Measurements from ENCODE around the gene NALF2.

The NALF2 gene

DNA sequence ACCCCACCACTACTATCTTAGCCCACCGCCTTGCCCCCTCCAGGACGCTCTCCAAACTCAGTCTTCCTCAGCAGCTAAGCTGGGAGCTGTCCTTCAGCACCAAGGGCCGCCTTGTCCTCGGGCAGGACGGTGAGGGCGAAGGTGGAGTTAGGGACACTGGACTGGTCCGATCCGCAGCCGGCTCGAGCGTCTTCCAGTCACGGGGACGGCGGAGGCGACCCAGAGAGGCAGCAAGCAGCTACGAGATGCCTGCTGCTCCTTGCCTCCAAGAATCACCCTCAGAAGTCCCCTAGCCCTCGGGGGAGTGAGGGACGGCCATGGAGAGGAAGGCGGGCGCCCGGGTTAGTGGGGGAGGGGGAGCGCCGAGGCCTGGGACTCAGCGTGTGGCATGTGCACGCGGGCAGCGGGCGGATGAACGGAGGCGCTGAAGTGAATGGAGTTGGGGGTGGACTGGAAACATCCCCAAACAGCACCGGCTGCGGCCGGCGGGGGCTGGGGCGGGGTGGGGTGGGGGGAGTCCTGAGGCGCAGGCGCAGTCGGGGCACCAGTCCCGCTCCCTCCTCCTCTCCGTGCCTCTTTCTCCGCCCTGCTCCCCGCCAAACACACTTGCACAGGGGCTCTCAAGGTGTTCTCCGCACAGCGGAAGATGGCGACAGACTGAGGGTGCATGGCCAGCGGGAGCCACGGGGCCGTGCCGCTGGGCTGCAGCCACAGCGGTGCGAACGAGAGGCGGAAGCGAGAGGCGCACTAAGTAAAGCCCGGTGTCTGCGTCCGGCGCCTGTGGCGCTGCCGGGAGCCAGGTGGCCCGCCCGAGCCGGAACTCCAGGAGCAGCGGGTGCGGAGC lies at the start of gene NALF2:
Gene NALF2 (plus strand): TSS at position 545 of the 844 bp plus-strand sequence. CDS start 957 bp downstream, outside the sequence.
- DNase-seq (ENCODE audit: extremely low spot score, insufficient read length, low read depth) (no peak), FAIRE-seq (no peak)

DNA sequence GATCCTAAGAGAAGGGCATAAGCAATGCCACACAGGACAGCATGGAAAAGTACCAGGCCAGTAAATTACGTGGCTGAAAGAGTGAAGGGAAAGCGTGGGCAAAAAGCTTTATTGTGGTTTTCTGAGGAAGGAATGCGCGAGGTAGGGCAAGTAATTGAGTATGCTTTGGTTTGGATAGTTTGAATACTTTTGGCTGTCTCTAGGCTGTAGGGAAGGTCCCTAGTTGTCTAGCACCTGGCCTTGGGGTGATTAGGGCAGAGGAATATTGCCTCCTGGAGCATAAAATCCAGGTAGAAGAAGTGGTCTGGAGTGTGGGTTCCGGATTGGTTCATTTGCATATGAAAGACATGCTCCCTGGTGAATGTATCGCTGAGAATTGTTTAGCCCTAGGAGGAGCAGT lies 46.4 kb upstream of the NALF2 start:
- no peak for DNase-seq (ENCODE audit: extremely low spot score, insufficient read length, low read depth)
- no peak for FAIRE-seq

DNA sequence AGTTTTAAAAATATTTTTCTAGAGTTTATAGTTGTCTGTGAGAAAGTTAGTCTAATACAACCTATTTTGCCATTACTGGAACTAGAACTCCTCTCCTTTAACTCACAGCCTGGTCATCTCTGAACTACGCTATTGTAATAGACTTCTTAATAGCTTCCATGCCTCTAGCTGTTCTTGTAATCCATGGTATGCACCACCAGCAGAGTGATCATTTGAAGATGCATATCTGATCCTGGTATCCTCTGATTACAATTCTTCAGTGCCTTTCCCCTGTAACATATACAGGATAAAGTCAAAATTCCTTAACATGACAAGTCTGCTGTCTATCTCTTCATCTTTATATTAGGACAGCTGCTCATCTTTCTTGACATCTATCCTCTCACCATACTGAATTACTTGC lies 37.6 kb upstream of the NALF2 start:
- FAIRE-seq (no peak), DNase-seq (ENCODE audit: extremely low spot score, insufficient read length, low read depth) (no peak)

DNA sequence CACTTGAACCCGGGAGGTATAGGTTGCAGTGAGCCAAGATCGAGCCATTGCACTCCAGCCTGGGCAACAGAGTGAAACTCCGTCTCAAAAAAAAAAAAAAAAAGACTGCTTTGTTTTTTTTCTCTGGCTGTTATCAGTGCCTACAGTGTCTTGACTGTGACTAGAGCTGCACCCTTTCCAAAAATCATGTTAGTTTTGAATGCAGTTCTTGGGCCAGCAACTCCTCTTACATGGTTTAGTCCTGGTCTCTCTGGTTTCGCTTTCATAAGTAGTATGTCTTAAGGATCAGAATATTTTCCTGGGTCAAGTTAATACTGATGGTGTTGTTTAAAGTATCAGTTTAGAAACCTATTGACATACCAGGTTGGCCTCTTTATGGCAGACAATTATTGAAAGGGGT lies 34.2 kb upstream of the NALF2 start:
- FAIRE-seq (no peak), DNase-seq (ENCODE audit: extremely low spot score, insufficient read length, low read depth) (no peak)

GRCh38 chrX:69489625-69490024 lies 14.5 kb upstream of the NALF2 start:
- DNase-seq (ENCODE audit: extremely low spot score, insufficient read length, low read depth), result no peak
- no peak for FAIRE-seq

GRCh38 chrX:69493193-69493592 lies 10.9 kb upstream of the NALF2 start:
- DNase-seq (ENCODE audit: extremely low spot score, insufficient read length, low read depth), result no peak

DNA sequence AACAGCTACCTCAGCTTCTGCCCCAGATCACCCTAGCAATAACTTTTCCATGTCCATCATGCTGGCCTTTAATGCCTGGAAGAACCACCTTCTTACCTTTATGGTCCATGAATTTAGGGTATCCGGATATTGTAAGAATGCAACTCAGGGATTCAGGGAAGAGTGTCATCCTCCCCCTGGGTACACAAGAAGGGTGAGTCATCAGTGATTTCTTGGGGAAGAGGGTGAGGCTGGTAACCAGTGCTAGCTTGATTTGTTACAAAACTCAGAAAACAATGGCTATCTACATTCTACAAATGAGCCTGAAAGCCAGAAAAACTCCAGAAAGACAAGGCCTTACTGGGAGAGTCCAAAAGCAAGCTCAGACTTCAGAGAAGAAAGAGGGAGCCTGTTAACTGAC lies 10.4 kb upstream of the NALF2 start:
- no peak for FAIRE-seq

More at GRCh38 chrX:69493193-69493592, 10.9 kb upstream of the NALF2 start:
- FAIRE-seq, result peak; percentile 69

DNA sequence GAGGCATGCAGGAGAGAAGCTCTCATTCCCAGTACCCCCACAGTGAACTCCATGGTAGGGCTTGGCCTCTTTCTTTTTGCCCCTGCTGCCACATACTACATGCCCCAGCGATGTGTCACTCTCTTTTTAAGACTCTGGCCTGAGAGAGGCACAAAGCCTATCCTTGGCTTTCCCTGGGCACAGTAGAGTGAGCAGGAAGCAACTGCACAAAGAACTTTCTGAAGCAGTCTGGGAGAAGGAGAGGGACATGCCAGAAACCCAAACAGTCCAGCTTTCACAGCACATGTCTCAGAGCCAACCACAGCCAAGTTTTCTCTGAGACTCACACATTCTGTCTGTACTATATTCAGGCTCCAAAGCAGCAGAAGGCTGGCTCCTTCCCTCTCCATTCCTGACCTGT lies 7.9 kb upstream of the NALF2 start:
- DNase-seq (ENCODE audit: extremely low spot score, insufficient read length, low read depth) (no peak), FAIRE-seq (no peak)

More for the DNA sequence above, 10.4 kb upstream of the NALF2 start:
- no peak for DNase-seq (ENCODE audit: extremely low spot score, insufficient read length, low read depth)

- FAIRE-seq, result no peak
- no peak for DNase-seq (ENCODE audit: extremely low spot score, insufficient read length, low read depth)
Observed at GRCh38 chrX:69501429-69501828, 2.7 kb upstream of the NALF2 start.

DNA sequence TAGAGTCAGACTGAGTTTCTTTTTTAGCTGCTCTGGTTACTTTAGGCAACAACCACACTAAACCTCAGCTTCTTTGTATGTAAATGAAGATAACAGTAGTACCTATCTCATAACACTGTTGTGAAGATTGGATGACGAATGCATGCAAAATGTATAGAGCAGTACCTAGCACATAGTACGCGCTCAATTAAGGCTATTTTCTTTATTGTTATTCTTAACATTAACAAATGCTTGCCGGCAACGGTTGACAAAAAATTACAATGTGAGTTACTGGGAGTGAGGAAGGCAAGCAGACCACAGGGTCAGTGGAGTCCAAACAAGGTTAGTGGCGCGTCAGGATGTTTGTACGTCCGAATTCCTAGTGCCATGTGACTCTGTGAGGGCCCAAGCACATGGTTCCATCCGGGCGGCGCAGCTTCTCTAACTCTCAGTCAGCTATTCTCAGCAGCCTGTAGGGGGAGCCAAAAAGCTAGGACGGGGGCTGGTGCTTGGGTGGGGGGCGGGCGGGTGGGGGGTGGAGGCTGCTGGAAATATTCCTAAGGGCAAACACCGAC lies 821 bp upstream of the NALF2 start:
- DNase-seq (ENCODE audit: extremely low spot score, insufficient read length, low read depth) (no peak), FAIRE-seq (no peak)

- FAIRE-seq, result no peak
- DNase-seq (ENCODE audit: extremely low spot score, insufficient read length, low read depth), result no peak
Observed at GRCh38 chrX:69504626-69505612, 793 bp downstream of the NALF2 start.

GRCh38 chrX:69505772-69506616 lies 1.9 kb downstream of the NALF2 start:
- FAIRE-seq (no peak), DNase-seq (ENCODE audit: extremely low spot score, insufficient read length, low read depth) (no peak)

DNA sequence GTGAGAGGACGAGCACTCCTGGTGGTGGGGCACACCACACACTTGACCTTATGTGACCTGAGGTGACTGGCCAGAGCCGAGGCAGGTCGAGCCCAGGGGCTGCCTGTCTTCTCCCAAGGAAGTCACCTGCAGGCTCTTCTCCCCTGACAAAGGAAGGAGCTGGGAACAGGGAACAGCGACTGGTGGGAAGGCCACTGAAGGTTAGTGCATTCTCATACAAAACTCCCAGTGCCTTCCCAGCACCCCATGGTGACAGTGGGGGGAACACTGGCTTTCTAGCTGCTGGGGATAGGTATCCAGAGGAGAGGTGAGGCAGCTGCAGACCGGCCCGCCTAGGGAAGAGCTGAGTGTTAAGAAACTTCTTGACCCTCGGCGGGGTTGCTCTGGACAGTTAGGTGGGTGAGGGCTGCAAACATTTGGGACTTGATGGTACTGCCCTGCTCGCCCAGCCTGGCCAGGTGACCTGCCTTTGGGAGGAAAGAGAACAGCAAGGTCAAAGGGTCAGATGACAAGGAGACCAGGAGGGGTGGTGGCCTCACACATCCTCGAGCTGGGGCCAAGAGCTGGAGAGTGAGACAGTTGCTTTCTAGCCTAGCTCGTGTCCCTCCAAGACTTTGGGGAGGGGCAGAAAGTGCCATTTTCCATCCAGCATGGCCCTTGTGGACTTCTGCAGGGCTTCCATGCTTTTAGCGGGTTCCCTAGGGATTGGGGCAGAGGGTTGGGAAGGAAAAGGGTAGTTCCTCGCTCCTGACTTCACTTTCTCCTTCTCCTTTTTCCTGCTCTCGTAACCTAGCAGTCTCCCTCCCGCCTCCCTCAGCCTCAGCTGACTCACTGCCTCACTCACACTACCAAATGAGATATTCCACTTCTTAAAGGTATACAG lies 2.7 kb downstream of the NALF2 start:
- no peak for DNase-seq (ENCODE audit: extremely low spot score, insufficient read length, low read depth)
- FAIRE-seq, result no peak

- no peak for DNase-seq (ENCODE audit: extremely low spot score, insufficient read length, low read depth)
- no peak for FAIRE-seq
Observed at GRCh38 chrX:69507500-69507789, 3.3 kb downstream of the NALF2 start.

GRCh38 chrX:69508610-69509009 lies 4.5 kb downstream of the NALF2 start:
- no peak for FAIRE-seq

DNA sequence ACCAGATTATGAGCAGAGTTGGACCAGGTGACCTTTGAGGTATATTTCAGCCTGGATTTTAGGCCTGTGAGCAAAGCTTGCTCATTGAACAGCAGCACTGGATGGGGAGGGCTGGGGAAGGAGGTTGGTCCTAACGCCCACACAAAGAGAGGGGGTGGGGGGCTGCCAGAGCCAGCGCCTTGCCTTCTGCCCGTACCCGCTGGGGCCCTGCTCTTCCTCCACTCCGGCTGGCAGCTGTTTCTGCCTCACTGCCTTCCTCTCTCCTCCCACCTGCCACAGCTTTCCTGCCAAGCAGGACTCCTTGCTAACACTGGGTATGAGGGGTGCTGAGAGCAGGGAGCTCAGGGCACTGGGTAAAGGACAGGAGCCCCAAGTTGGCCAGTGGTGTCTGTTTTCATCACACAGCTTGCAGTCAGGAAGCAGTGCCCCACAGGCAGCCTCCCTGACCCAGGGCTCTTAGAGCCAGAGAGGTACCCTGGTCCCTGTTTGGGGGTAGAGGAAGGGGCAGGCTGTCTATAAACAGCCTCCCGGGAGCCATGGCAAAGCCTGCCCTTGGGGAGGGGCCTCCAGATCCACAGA lies 6.1 kb downstream of the NALF2 start:
- FAIRE-seq (no peak), DNase-seq (ENCODE audit: extremely low spot score, insufficient read length, low read depth) (no peak)

More at GRCh38 chrX:69508610-69509009, 4.5 kb downstream of the NALF2 start:
- no peak for DNase-seq (ENCODE audit: extremely low spot score, insufficient read length, low read depth)

- DNase-seq (ENCODE audit: extremely low spot score, insufficient read length, low read depth), result no peak
- no peak for FAIRE-seq
Observed at GRCh38 chrX:69510914-69511513, 6.9 kb downstream of the NALF2 start.

DNA sequence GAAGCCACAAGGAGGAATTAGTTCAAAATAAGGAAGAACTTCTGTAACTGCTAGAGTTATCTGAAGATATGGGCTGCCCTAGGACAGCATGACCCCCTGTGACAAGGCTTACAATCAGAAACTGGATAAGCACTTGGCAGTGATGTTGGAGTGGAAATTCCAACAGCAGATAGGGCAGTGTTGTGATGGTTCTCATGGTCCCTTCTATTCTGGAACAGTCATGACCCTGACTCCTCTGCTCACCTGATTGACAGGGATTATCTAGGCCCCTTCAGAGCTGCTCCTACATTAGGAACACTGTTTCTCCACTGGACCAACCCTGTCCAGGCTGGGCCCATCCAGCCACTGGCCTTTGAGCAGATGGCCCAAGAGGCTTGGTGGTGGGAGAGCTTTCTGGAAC lies 17.9 kb downstream of the NALF2 start:
- no peak for DNase-seq (ENCODE audit: extremely low spot score, insufficient read length, low read depth)
- no peak for FAIRE-seq

Data from GM18507 (cell line).